ENCODE measurements around the gene EDN1. TPM values are rescaled to one million over a fixed set of nuclear protein-coding genes. Genes with fewer than 3 reads are reported as not detected.

Gene EDN1
- polyA plus RNA-seq, 6 donors from 2014 or later, result 0.13 to 0.27 (median 0.16) TPM; not detected in 3

DNA sequence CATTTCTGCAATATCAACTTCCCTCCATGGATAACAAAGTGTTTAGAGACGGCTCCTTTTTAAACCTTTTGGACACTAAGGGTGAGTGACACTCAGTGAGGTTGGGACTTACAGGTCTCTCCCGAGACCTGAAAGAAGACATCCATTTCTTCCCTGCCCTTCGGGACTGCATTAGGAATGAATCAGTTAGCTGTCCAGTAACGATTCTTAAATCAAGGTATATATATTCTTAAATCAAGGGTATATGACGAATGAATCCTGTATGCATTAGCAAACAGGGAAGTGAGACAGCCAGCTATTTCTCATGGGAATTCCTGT is 52.9 kb downstream of the EDN1 start:
- Mint-ChIP-seq H3K36me3 (no peaks in the 10 kb centered on the region), H3K27me3 (peaks cover 9 to 27% (median 26%) of the 10 kb centered on the region in 3 donors), H3K9me3 (peaks cover 0 to 1% (median 0%) of the 10 kb centered on the region in 7 donors), H3K4me3 (no peak overlapping the region), H3K27ac (no peak overlapping the region), H3K4me1 (peaks cover 0 to 1% (median 0%) of the 10 kb centered on the region in 3 donors)
- DNase-seq, result no peak
- no peak for ATAC-seq (ENCODE audit: low read depth in 2 of 2)

DNA sequence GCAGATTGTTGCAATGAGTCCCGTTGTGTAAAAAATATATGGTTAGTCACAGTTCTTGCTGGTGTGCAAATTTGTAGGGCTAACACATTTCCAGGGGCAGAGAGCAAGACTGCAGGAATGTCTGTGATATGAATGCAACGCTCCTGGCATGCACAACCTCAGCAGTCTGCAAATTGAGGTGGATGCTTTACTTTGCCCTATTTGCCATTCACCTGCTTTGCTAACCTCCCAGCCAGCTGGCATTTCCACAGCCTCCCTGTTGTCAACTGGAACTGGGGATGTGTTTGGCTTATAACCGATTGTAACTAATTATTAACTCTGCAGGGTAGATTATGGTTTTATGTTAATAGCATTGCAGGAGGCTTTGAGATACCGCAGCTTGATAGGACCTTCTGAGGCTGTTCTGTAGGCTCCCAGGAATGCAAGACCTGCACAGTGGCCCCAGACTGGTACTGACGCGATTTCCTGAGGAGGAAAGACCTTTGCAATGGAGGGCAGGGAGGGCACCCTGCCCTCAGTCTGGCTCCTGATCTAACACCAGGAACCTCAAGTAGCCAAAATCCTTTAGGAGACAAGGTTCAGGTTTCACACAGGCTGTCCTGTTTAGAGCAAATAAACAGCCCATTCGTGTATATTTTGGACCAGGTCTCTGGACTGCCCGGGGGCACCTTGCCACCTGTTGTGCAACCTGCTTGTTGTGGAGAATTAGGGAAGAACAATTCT is 53.4 kb downstream of the EDN1 start:
- ATAC-seq (ENCODE audit: low read depth in 2 of 2) (no peak), DNase-seq (no peak)
- Mint-ChIP-seq H3K4me3 (no peak overlapping the region), H3K27me3 (peaks cover 9 to 33% (median 31%) of the 10 kb centered on the region in 3 donors), H3K36me3 (no peaks in the 10 kb centered on the region), H3K27ac (no peak overlapping the region), H3K9me3 (peaks cover 0 to 1% (median 0%) of the 10 kb centered on the region in 7 donors), H3K4me1 (peaks cover 0 to 1% (median 0%) of the 10 kb centered on the region in 3 donors)

DNA sequence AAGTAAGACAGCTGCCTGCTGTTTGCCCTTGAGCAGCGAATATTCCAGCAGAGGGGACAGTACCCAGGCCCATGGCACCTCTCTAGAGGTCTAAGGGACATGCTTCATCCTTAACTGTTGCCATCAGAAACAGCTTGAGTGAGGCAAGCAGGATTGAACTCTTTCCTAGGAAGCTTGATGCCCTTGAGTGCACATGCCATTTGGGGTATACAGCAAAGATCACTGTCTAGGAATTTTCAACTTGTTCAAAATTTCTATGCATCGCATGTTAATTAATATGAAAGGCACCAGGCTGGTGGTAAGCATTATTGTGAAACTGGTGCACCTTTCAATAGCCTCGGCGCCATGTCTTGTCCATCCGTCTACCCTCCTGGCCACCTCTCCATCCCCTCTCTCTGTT is 54.1 kb downstream of the EDN1 start:
- Mint-ChIP-seq H3K36me3 (no peaks in the 10 kb centered on the region), H3K4me3 (no peak overlapping the region), H3K27me3 (peaks cover 9 to 36% (median 35%) of the 10 kb centered on the region in 3 donors), H3K27ac (peak overlapping the region in 1 of 6 donors; percentile 59), H3K4me1 (peaks cover 0 to 1% (median 0%) of the 10 kb centered on the region in 3 donors), H3K9me3 (peaks cover 0 to 1% (median 0%) of the 10 kb centered on the region in 7 donors)
- DNase-seq (no peak), ATAC-seq (ENCODE audit: low read depth in 2 of 2) (no peak)

DNA sequence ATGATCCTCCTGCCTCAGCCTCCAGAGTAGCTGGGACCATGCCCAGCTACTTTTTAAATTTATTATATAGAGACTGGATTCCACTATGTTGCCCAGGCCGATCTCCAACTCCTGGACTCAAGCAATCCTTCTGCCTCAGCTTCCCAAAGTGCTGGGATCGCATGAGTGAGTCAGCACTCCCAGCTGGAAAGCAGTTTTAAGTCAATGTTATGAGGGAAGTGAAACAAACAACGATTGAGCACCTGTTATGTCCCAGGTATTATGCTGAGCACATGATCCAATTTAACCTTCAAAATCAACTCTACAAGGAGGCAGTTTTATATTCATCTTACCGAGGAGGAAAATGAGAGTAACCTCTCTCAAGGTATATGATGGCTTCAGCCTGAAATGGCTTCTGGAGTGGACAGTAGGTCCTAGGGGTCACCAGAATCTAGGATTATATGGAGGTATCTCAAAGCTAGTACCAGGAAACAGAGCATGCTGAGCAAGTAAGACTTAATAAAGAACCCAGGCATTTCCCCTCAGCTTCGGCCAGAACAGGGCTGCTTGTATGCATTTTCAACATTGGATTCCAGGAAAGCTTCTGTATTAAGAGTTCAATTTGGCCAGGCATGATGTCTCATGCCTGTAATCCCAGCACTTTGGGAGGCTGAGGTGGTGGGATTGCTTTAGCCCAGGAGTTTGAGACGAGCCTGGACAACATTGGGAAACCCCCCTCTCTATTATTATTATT is 55.0 kb downstream of the EDN1 start:
- ATAC-seq (ENCODE audit: low read depth in 2 of 2), result no peak
- Mint-ChIP-seq H3K36me3 (peaks cover 0 to 7% of the 10 kb centered on the region in 2 donors), H3K4me3 (no peak overlapping the region), H3K9me3 (peaks cover 0 to 5% (median 1%) of the 10 kb centered on the region in 7 donors), H3K27ac (no peak overlapping the region), H3K4me1 (peaks cover 0 to 1% (median 0%) of the 10 kb centered on the region in 3 donors), H3K27me3 (peaks cover 9 to 35% (median 28%) of the 10 kb centered on the region in 3 donors)
- DNase-seq, result no peak

DNA sequence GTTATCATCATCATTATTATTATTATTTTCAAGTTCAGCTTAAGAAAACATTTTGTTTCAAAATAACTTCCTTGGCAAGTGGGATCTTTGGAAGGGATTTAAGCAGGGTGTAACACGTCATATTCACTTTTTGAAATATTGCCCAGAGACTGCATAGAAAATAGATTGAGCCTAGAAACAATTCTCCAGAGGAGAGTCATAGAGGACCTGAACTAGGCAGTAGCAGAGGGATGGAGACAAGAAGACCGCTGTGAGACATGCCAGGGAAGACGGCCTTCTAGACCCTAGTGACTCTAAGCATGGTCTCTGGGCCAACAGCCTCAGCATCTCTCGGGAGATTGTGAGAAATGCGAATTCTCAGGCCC is 55.5 kb downstream of the EDN1 start:
- peaks cover 0 to 1% (median 0%) of the 10 kb centered on the region in 3 donors for H3K4me1 Mint-ChIP-seq
- no peak for ATAC-seq (ENCODE audit: low read depth in 2 of 2)
- H3K4me3 Mint-ChIP-seq, result no peak overlapping the region
- no peak for DNase-seq
- peaks cover 0 to 7% of the 10 kb centered on the region in 2 donors for H3K36me3 Mint-ChIP-seq
- H3K9me3 Mint-ChIP-seq, result peaks cover under 1 to 8% (median 5%) of the 10 kb centered on the region in 7 donors
- no peak overlapping the region for H3K27ac Mint-ChIP-seq
- peaks cover 4 to 30% (median 22%) of the 10 kb centered on the region in 3 donors for H3K27me3 Mint-ChIP-seq

Data from naive B cell (primary cell).